IPS-18a (cell line): ENCODE data around the gene TOMM20.

ENCODE experiments used
- H3K27ac ChIP-seq: one replicate; pipeline ENCODE4 v1.5.1; 2013; ENCODE audit warnings: low read length
- H3K27me3 ChIP-seq: one replicate; pipeline ENCODE4 v1.6.1; 2013; ENCODE audit warnings: mild to moderate bottlenecking, low read length; ENCODE audit not compliant: control insufficient read depth, insufficient read depth
- H3K36me3 ChIP-seq: one replicate; pipeline ENCODE4 v1.6.1; 2013; ENCODE audit warnings: low read depth, low read length; ENCODE audit not compliant: control insufficient read depth
- H3K4me1 ChIP-seq: one replicate; pipeline ENCODE4 v1.6.1; 2013; ENCODE audit warnings: low read depth, low read length; ENCODE audit not compliant: control insufficient read depth
- H3K4me3 ChIP-seq: one replicate; pipeline ENCODE4 v1.5.1; 2013; ENCODE audit warnings: low read length
- H3K9ac ChIP-seq: one replicate; pipeline ENCODE4 v1.6.1; 2013; ENCODE audit warnings: mild to moderate bottlenecking, low read length, moderate library complexity
- H3K9me3 ChIP-seq: one replicate; pipeline ENCODE4 v1.6.1; 2013; ENCODE audit warnings: low read depth, low read length; ENCODE audit not compliant: control insufficient read depth

Gene TOMM20

GRCh38 chr1:235111107-235111506, 17.5 kb downstream of the TOMM20 start:
- Histone ChIP-seq H3K9ac (no peak overlapping the region), H3K27ac (no peak overlapping the region), H3K4me3 (no peak overlapping the region), H3K9me3 (no peaks in the 10 kb centered on the region), H3K36me3 (peaks cover 72% of the 10 kb centered on the region), H3K27me3 (no peaks in the 10 kb centered on the region), H3K4me1 (no peaks in the 10 kb centered on the region)

DNA sequence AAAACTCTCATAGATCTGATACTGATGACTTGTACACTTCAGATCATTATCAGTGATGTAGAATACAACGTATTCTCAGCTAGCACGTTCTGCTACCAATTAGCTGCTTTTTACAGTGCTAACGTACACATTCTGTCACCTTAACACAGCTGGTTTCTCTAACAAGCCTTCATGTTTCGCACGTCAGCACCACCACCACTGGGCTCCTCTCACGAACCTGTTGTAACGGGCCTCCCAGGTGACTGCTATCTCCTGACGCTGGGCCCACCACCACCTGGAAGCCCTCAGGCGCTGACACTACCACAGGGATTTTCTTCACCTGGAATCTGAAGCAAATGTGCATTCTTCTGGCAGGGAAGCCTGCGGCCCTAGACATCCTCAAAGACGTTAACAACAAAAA, 19.8 kb downstream of the TOMM20 start:
- no peak overlapping the region for H3K9ac ChIP-seq
- H3K27me3 ChIP-seq, result peaks cover 7% of the 10 kb centered on the region
- no peak overlapping the region for H3K4me3 ChIP-seq
- H3K36me3 ChIP-seq, result peaks cover 57% of the 10 kb centered on the region
- no peaks in the 10 kb centered on the region for H3K9me3 ChIP-seq
- peaks cover 2% of the 10 kb centered on the region for H3K4me1 ChIP-seq
- H3K27ac ChIP-seq, result no peak overlapping the region

- H3K27me3 ChIP-seq, result peaks cover 10% of the 10 kb centered on the region
- no peak overlapping the region for H3K27ac ChIP-seq
- no peak overlapping the region for H3K9ac ChIP-seq
- H3K9me3 ChIP-seq, result no peaks in the 10 kb centered on the region
- H3K36me3 ChIP-seq, result peaks cover 51% of the 10 kb centered on the region
- no peak overlapping the region for H3K4me3 ChIP-seq
- H3K4me1 ChIP-seq, result peaks cover 4% of the 10 kb centered on the region
These were observed 20.4 kb downstream of the TOMM20 start for GRCh38 chr1:235108185-235108593.

GRCh38 chr1:235107368-235108184, 21.1 kb downstream of the TOMM20 start:
- Histone ChIP-seq H3K36me3 (peaks cover 44% of the 10 kb centered on the region), H3K4me1 (peaks cover 4% of the 10 kb centered on the region), H3K27me3 (peaks cover 10% of the 10 kb centered on the region), H3K27ac (no peak overlapping the region), H3K4me3 (no peak overlapping the region), H3K9me3 (no peaks in the 10 kb centered on the region), H3K9ac (no peak overlapping the region)

GRCh38 chr1:235106457-235106856, 22.2 kb downstream of the TOMM20 start:
- Histone ChIP-seq H3K27me3 (peaks cover 10% of the 10 kb centered on the region), H3K4me3 (no peak overlapping the region), H3K9me3 (no peaks in the 10 kb centered on the region), H3K36me3 (peaks cover 33% of the 10 kb centered on the region), H3K27ac (no peak overlapping the region), H3K4me1 (peaks cover 4% of the 10 kb centered on the region), H3K9ac (no peak overlapping the region)

DNA sequence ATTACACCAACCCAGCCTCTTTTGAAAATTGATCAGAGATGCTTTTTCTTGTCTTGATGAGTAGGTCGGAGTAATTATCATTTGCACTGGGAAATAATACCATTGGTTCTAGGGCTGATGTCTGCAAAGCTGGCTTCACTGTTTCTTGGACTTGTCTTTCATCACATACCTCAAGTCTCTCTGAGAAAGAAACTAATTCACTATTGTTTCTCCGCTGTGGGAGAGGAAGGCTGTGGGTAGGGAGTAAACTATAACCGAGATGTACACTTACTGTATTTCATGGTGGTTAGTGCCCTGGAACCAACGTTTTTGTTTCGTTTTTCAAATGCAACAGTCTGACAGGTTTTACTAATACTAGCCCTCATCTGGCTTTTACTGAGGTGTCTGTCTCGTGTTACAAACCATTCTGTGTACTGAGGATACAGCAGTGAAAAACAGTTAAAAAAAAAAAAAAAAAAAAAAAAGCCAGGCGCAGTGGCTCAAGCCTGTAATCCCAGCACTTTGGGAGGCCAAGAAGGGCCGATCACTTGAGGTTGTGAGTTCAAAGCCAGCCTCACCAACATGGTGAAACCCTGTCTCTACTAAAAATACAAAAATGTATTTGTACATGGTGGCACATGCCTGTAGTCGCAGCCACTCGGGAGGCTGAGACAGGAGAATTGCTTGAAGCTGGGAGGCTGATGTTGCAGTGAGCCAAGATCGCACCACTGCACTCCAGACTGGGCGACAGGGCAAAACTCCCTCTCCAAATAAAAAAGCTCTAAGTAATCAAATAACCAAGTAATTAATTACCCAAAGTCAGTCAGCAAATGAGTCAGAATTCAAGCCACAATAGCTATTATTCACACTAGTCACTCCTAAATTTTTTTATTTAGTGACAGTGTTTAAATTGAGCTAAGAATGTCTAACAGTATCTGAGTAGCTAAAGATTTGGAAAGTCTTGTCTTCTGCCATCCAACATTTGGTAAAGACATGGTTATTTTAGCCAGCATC, 23.3 kb downstream of the TOMM20 start:
- no peak overlapping the region for H3K9ac ChIP-seq
- H3K4me3 ChIP-seq, result no peak overlapping the region
- H3K27me3 ChIP-seq, result peaks cover 10% of the 10 kb centered on the region
- H3K27ac ChIP-seq, result no peak overlapping the region
- H3K4me1 ChIP-seq, result peaks cover 4% of the 10 kb centered on the region
- H3K9me3 ChIP-seq, result no peaks in the 10 kb centered on the region
- H3K36me3 ChIP-seq, result peaks cover 22% of the 10 kb centered on the region

DNA sequence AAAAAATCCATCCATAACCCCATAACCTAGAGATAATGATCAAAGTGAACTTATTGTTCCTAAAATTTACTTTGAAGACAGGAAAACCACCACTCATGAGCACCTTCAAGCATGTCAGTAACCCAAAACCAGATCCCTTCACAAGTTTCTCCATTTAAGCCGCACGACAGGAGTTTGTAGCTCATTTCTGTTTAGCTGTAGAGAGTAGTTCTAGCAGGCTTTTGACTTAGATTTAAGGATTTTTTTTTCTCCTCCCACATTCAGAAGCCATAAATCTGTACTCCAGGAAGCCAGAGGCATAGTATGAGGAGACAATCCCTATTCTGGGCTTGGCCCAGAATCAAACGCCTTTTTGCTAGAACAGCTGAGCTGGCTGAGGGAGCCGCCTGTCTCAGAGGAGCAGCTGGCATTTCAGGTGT, 25.6 kb downstream of the TOMM20 start:
- Histone ChIP-seq H3K27ac (no peak overlapping the region), H3K9me3 (no peaks in the 10 kb centered on the region), H3K4me3 (no peak overlapping the region), H3K27me3 (peaks cover 10% of the 10 kb centered on the region), H3K36me3 (peaks cover 5% of the 10 kb centered on the region), H3K9ac (no peak overlapping the region), H3K4me1 (peaks cover 4% of the 10 kb centered on the region)

GRCh38 chr1:235102259-235102582, 26.4 kb downstream of the TOMM20 start:
- no peak overlapping the region for H3K4me3 ChIP-seq
- H3K4me1 ChIP-seq, result peaks cover 4% of the 10 kb centered on the region
- H3K9me3 ChIP-seq, result no peaks in the 10 kb centered on the region
- H3K27me3 ChIP-seq, result peaks cover 10% of the 10 kb centered on the region
- no peak overlapping the region for H3K9ac ChIP-seq
- no peak overlapping the region for H3K27ac ChIP-seq
- H3K36me3 ChIP-seq, result no peaks in the 10 kb centered on the region

DNA sequence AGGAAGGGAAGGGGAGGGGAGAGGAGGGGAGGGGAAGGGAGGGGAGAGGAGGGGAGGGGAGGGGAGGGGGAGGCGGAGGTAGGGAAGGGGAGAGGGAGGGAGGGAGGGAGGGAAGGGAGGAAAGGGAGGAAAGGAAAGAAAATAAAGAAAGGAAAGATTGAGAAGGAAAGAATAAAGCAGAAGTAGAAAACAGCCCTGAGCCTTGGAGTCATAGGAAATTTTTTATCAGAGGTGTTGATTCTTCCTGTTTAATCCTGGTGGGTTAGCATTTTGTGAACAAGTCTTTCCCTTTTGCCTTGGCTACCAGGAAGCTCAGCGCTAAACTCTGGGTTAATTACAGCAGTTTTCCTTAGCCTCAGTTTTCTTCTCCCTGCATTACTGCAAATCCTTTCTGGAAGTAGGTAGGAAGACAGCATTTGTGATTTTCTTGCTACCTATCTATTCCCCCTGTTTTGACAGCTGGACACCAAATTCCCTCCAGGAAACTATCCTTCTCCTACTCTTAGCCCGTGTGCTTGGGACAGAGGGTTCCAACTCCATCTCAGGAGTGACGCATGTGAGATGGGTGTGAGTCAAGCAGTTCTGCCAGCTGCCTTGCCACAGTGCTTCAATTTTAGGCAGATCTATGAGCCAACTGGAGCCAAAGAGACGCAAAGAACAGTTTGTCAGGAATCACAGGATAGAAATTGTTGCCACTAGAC, 26.9 kb downstream of the TOMM20 start:
- H3K9ac ChIP-seq, result no peak overlapping the region
- no peaks in the 10 kb centered on the region for H3K9me3 ChIP-seq
- peaks cover 4% of the 10 kb centered on the region for H3K4me1 ChIP-seq

GRCh38 chr1:235100194-235100772, 28.4 kb downstream of the TOMM20 start:
- peaks cover 4% of the 10 kb centered on the region for H3K4me1 ChIP-seq
- no peaks in the 10 kb centered on the region for H3K36me3 ChIP-seq
- no peak overlapping the region for H3K4me3 ChIP-seq
- H3K27ac ChIP-seq, result no peak overlapping the region
- no peak overlapping the region for H3K9ac ChIP-seq
- no peaks in the 10 kb centered on the region for H3K9me3 ChIP-seq
- H3K27me3 ChIP-seq, result peaks cover 10% of the 10 kb centered on the region

More for the DNA sequence above, 26.9 kb downstream of the TOMM20 start:
- Histone ChIP-seq H3K36me3 (no peaks in the 10 kb centered on the region), H3K4me3 (no peak overlapping the region), H3K27ac (no peak overlapping the region), H3K27me3 (peaks cover 10% of the 10 kb centered on the region)

- H3K4me3 ChIP-seq, result no peak overlapping the region
These were observed 29.6 kb downstream of the TOMM20 start for GRCh38 chr1:235098991-235099390.

More at GRCh38 chr1:235098991-235099390, 29.6 kb downstream of the TOMM20 start:
- Histone ChIP-seq H3K4me1 (peaks cover 3% of the 10 kb centered on the region), H3K27ac (no peak overlapping the region), H3K9ac (no peak overlapping the region), H3K9me3 (no peaks in the 10 kb centered on the region), H3K27me3 (peaks cover 4% of the 10 kb centered on the region), H3K36me3 (no peaks in the 10 kb centered on the region)
